HepG2 (cell line): Measurements from ENCODE around the gene TNFRSF1B.

ENCODE experiments used
- DNMT3B ChIP-seq: conservative IDR thresholded peaks from 2 replicates; pipeline ENCODE4 v1.6.1; 2016; ENCODE audit warnings: missing biosample characterization, control low read depth
- HNF4A ChIP-seq: sonication (generic); formaldehyde crosslinking; IDR thresholded peaks from 2 replicates; pipeline ENCODE4 v1.4.0; 2020; ENCODE audit warnings: missing genetic modification reagents
- MYNN ChIP-seq: sonication (generic); formaldehyde crosslinking; IDR thresholded peaks from 2 replicates; pipeline ENCODE4 v1.4.0; 2020; ENCODE audit warnings: mild to moderate bottlenecking, low read depth, missing genetic modification reagents
- MZF1 ChIP-seq: sonication (generic); formaldehyde crosslinking; IDR thresholded peaks from 2 replicates; pipeline ENCODE4 v1.8.1; 2023; ENCODE audit warnings: mild to moderate bottlenecking, missing genetic modification reagents, borderline replicate concordance
- PITX1 ChIP-seq: sonication (generic); formaldehyde crosslinking; IDR thresholded peaks from 2 replicates; pipeline ENCODE4 v1.5.1; 2020; ENCODE audit warnings: mild to moderate bottlenecking, missing genetic modification reagents
- RAD21 ChIP-seq: fragments of 450-650 bp; formaldehyde crosslinking; IDR thresholded peaks from 2 replicates; pipeline ENCODE4 v1.5.0; 2020; ENCODE audit warnings: mild to moderate bottlenecking
- SMC3 ChIP-seq: IDR thresholded peaks from 2 replicates; pipeline ENCODE4 v1.6.1; 2011; ENCODE audit warnings: low read length, improper control_type of control experiment
- SP2 ChIP-seq: sonication (generic); formaldehyde crosslinking; IDR thresholded peaks from 2 replicates; pipeline ENCODE4 v1.5.1; 2020; ENCODE audit warnings: mild to moderate bottlenecking, missing genetic modification reagents
- ZFP82 ChIP-seq: sonication (generic); formaldehyde crosslinking; IDR thresholded peaks from 2 replicates; pipeline ENCODE4 v1.5.1; 2020; ENCODE audit warnings: mild to moderate bottlenecking, missing genetic modification reagents, borderline replicate concordance
- ZNF160 ChIP-seq: sonication (generic); formaldehyde crosslinking; IDR thresholded peaks from 2 replicates; pipeline ENCODE4 v1.8.0; 2022; ENCODE audit warnings: mild to moderate bottlenecking, inconsistent platforms, missing genetic modification reagents
- ZNF563 ChIP-seq: sonication (generic); formaldehyde crosslinking; IDR thresholded peaks from 2 replicates; pipeline ENCODE4 v1.8.0; 2022; ENCODE audit warnings: mild to moderate bottlenecking, moderate library complexity, missing genetic modification reagents
- TF ChIP-seq, protein P1 (sequence below): IDR thresholded peaks from 2 replicates; pipeline ENCODE4 v1.6.1; 2016; ENCODE audit warnings: missing compliant biosample characterization, missing genetic modification reagents, borderline replicate concordance

DNA sequence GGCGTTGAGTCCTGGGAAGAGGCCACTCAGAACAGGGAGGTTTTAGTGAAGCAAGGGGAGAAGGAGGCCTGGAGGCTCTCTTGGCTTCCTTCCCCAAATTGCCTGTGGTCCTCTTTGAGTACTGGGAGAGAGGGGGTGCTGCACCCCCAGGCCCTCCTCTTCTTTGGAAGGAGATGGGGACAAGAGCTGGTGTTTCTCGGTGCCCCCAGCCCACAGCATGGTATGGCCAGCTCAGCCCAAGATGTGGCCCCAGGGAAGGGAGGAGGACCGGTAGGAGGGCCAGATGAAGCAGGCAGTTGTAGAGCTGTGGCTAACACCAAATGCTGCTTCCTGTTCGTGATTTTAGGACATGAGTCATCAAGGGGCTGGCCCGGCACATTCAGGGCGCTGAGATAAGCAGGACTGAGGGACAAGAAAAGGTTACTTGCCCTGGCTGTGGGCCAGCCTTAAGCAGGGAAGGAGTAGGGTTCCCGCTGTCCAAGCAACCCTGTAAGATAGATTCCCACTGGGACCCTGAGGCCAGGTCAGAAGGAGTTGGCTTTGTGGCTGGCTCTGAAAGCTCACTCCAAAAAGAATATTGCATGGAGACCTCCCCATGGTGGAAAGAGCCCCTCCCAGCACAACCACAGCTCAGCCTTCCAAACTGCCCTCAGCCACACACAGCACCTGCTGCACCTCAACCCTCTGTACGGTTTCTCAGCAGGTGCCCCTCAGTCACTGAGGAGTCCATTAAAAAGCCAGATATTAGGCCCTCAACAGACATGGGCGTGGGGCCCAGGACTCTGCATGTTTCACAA, 4.9 kb upstream of the TNFRSF1B start:
- TF ChIP-seq MZF1 (CRISPR knock-in tag) (no peak), ZNF160 (CRISPR knock-in tag) (no peak), DNMT3B (CRISPR knock-in tag) (no peak), ZNF563 (CRISPR knock-in tag) (no peak), PITX1 (CRISPR knock-in tag) (no peak), SMC3 (no peak), ZFP82 (CRISPR knock-in tag) (no peak), MYNN (no peak), SP2 (CRISPR knock-in tag) (no peak), HNF4A (CRISPR knock-in tag) (no peak), RAD21 (CRISPR knock-in tag) (no peak)
- TF ChIP-seq, protein P1, sequence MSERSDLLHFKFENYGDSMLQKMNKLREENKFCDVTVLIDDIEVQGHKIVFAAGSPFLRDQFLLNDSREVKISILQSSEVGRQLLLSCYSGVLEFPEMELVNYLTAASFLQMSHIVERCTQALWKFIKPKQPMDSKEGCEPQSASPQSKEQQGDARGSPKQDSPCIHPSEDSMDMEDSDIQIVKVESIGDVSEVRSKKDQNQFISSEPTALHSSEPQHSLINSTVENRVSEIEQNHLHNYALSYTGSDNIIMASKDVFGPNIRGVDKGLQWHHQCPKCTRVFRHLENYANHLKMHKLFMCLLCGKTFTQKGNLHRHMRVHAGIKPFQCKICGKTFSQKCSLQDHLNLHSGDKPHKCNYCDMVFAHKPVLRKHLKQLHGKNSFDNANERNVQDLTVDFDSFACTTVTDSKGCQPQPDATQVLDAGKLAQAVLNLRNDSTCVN (CRISPR knock-in tag) = no peak
